ENCODE results near the gene ZNF580. TPM values are rescaled to one million over a fixed set of nuclear protein-coding genes. Genes with fewer than 3 reads are reported as not detected.

The ZNF580 gene
- polyA plus RNA-seq, 1 donor (not counting 4 experiments of a cell fraction or from before 2014, with no cell fraction given): 3.0 TPM

- no peaks in the 10 kb centered on the region for H3K27me3 ChIP-seq (ENCODE audit: control insufficient read depth, extremely low read depth, insufficient read depth, low read length)
- dilution Hi-C loops (cut with MboI; ENCODE audit: extremely low pct_ligation_motif_present, low sequenced_read_pairs): no loop called here
- no peak overlapping the region for H3K27ac ChIP-seq (ENCODE audit: control insufficient read depth, insufficient read depth, low read length)
- peaks cover 24% of the 10 kb centered on the region for H3K4me1 ChIP-seq (ENCODE audit: control insufficient read depth, extremely low read depth, insufficient read depth, low read length)
- TF ChIP-seq CTCF (optimal IDR thresholded peaks at IDR 0.05 in 1 of 3, IDR thresholded peaks at IDR 0.05 in 1 of 3, conservative IDR thresholded peaks at IDR 0.05 in 1 of 3; ENCODE audit: extremely low read depth in 1 of 3, insufficient read depth in 2 of 3, low read length in 3 of 3): no peak
- FAIRE-seq (no peak), DNase-seq (ENCODE audit: low read depth, low spot score) (no peak)
- no peaks in the 10 kb centered on the region for H3K9me3 ChIP-seq (ENCODE audit: control insufficient read depth, low read depth, low read length)
- H3K79me2 ChIP-seq (ENCODE audit: control insufficient read depth, insufficient read depth, low read length): peaks cover 85% of the 10 kb centered on the region
- peak overlapping the region; percentile 67 for H3K4me2 ChIP-seq (ENCODE audit: control insufficient read depth, extremely low read depth, insufficient read depth, low read depth, low read length)
- H4K20me1 ChIP-seq (ENCODE audit: control insufficient read depth, extremely low read depth, insufficient read depth, low read length): peaks cover 23% of the 10 kb centered on the region
- peak overlapping the region; percentile 94 for H3K9ac ChIP-seq (ENCODE audit: control insufficient read depth, extremely low read depth, insufficient read depth, low read length)
- H3K4me3 ChIP-seq (ENCODE audit: control insufficient read depth in 2 of 3, extremely low read depth in 1 of 3, insufficient read depth in 2 of 3, low read depth in 1 of 3, low read length in 3 of 3): peak overlapping the region; percentile 34 to 89 (median 59)
- H3K36me3 ChIP-seq (ENCODE audit: control insufficient read depth in 2 of 2, extremely low read depth in 1 of 2, insufficient read depth in 2 of 2, low read length in 2 of 2): peaks cover 29 to 31% of the 10 kb centered on the region in 2 experiments
- H2AFZ ChIP-seq (ENCODE audit: control insufficient read depth, low read length): no peak overlapping the region
- no peaks in the 10 kb centered on the region for H3K9me1 ChIP-seq (ENCODE audit: control insufficient read depth, extremely low read depth, insufficient read depth, low read length)
These were observed 33.6 kb downstream of the ZNF580 start for GRCh38 chr19:55674459-55674840.

GRCh38 chr19:55674841-55675660 lies 34.2 kb downstream of the ZNF580 start, which contains the start of gene EPN1:
TSS of gene EPN1 (plus strand) at chr19:55675226. CDS start at chr19:55678628, 3,402 bp downstream.
- H3K9ac ChIP-seq (ENCODE audit: control insufficient read depth, extremely low read depth, insufficient read depth, low read length): peak within 1 kb of the TSS; percentile 94
- peak within 1 kb of the TSS; percentile 85 for H3K27ac ChIP-seq (ENCODE audit: control insufficient read depth, insufficient read depth, low read length)
- no peak for TF ChIP-seq EZH2 (IDR thresholded peaks at IDR 0.05; ENCODE audit: low read length)
- TF ChIP-seq CTCF (optimal IDR thresholded peaks at IDR 0.05 in 1 of 3, IDR thresholded peaks at IDR 0.05 in 1 of 3, conservative IDR thresholded peaks at IDR 0.05 in 1 of 3; ENCODE audit: extremely low read depth in 1 of 3, insufficient read depth in 2 of 3, low read length in 3 of 3): no peak
- H3K79me2 ChIP-seq (ENCODE audit: control insufficient read depth, insufficient read depth, low read length): peaks cover 82% of the 10 kb centered on the region
- peaks cover 19% of the 10 kb centered on the region for H4K20me1 ChIP-seq (ENCODE audit: control insufficient read depth, extremely low read depth, insufficient read depth, low read length)
- no peaks in the 10 kb centered on the region for H3K9me1 ChIP-seq (ENCODE audit: control insufficient read depth, extremely low read depth, insufficient read depth, low read length)
- H3K4me1 ChIP-seq (ENCODE audit: control insufficient read depth, extremely low read depth, insufficient read depth, low read length): peaks cover 29% of the 10 kb centered on the region
- DNase-seq (ENCODE audit: low read depth, low spot score) (peak; percentile 73), FAIRE-seq (peak; percentile 63)
- H3K4me3 ChIP-seq (ENCODE audit: control insufficient read depth in 2 of 3, extremely low read depth in 1 of 3, insufficient read depth in 2 of 3, low read depth in 1 of 3, low read length in 3 of 3): peak within 1 kb of the TSS; percentile 59 to 95 (median 89)
- peak within 1 kb of the TSS; percentile 89 for H3K4me2 ChIP-seq (ENCODE audit: control insufficient read depth, extremely low read depth, insufficient read depth, low read depth, low read length)
- H3K36me3 ChIP-seq (ENCODE audit: control insufficient read depth in 2 of 2, extremely low read depth in 1 of 2, insufficient read depth in 2 of 2, low read length in 2 of 2): peaks cover 24 to 31% of the 10 kb centered on the region in 2 experiments
- dilution Hi-C loops (cut with MboI; ENCODE audit: extremely low pct_ligation_motif_present, low sequenced_read_pairs): no loop called here
- H3K9me3 ChIP-seq (ENCODE audit: control insufficient read depth, low read depth, low read length): no peaks in the 10 kb centered on the region
- H2AFZ ChIP-seq (ENCODE audit: control insufficient read depth, low read length): peak within 1 kb of the TSS; percentile 52
- no peaks in the 10 kb centered on the region for H3K27me3 ChIP-seq (ENCODE audit: control insufficient read depth, extremely low read depth, insufficient read depth, low read length)
